Loucy (cell line): Measurements from ENCODE around the gene UBASH3A.

ENCODE experiments used
- H2AFZ ChIP-seq: fragments of 200-600 bp; sonication (generic); 2 replicates; pipeline ENCODE4 v1.6.0; 2016; ENCODE audit warnings: antibody characterized with exemption, mild to moderate bottlenecking, low read length, moderate library complexity
- H3F3A ChIP-seq: fragments of 200-600 bp; 2 replicates; pipeline ENCODE4 v1.6.0; 2016; ENCODE audit warnings: antibody characterized with exemption, low read depth, mild to moderate bottlenecking
- H3K27me3 ChIP-seq: fragments of 200-600 bp; sonication (generic); 2 replicates; pipeline ENCODE4 v1.6.1; 2014; ENCODE audit warnings: low read length, mild to moderate bottlenecking; ENCODE audit not compliant: insufficient read depth, poor library complexity, severe bottlenecking
- H3K36me3 ChIP-seq: fragments of 200-600 bp; sonication (generic); 2 replicates; pipeline ENCODE4 v1.6.1; 2016; ENCODE audit warnings: low read length; ENCODE audit not compliant: insufficient read depth
- H3K4me1 ChIP-seq: fragments of 200-600 bp; sonication (generic); 2 replicates; pipeline ENCODE4 v1.5.1; 2014; ENCODE audit warnings: low read length, mild to moderate bottlenecking; ENCODE audit not compliant: insufficient read depth, poor library complexity, severe bottlenecking
- H3K4me2 ChIP-seq: fragments of 200-600 bp; sonication (generic); 2 replicates; pipeline ENCODE4 v1.6.0; 2014; ENCODE audit warnings: antibody characterized with exemption, low read length, low read depth, mild to moderate bottlenecking; ENCODE audit not compliant: poor library complexity, severe bottlenecking
- H3K4me3 ChIP-seq: fragments of 200-600 bp; sonication (generic); 2 replicates; pipeline ENCODE4 v1.5.1; 2014; ENCODE audit warnings: low read length, mild to moderate bottlenecking, mixed read lengths; ENCODE audit not compliant: poor library complexity, severe bottlenecking
- H3K79me2 ChIP-seq: fragments of 200-600 bp; sonication (generic); 2 replicates; pipeline ENCODE4 v1.6.1; 2014; ENCODE audit warnings: low read length; ENCODE audit not compliant: insufficient read depth
- H3K9ac ChIP-seq: fragments of 200-600 bp; sonication (generic); 2 replicates; pipeline ENCODE4 v1.6.0; 2014; ENCODE audit warnings: mild to moderate bottlenecking, low read depth, low read length, moderate library complexity; ENCODE audit not compliant: poor library complexity, severe bottlenecking
- H3K9me2 ChIP-seq: fragments of 200-600 bp; sonication (generic); replicated peaks from 2 replicates; pipeline ENCODE4 v1.6.1; 2016; ENCODE audit warnings: low read depth, low read length, mixed read lengths
- H3K9me3 ChIP-seq: fragments of 200-600 bp; sonication (generic); 2 replicates; pipeline ENCODE4 v1.6.1; 2014; ENCODE audit warnings: mild to moderate bottlenecking, antibody characterized with exemption, low read length, low read depth; ENCODE audit not compliant: insufficient read depth
- H4K20me1 ChIP-seq: fragments of 200-600 bp; sonication (generic); 2 replicates; pipeline ENCODE4 v1.6.0; 2014; ENCODE audit warnings: antibody characterized with exemption, low read length, mild to moderate bottlenecking; ENCODE audit not compliant: insufficient read depth, poor library complexity, severe bottlenecking
- EZH2phosphoT487 ChIP-seq: fragments of 200-600 bp; IDR thresholded peaks from 2 replicates; pipeline ENCODE4 v1.6.1; 2018; ENCODE audit warnings: antibody characterized with exemption, mild to moderate bottlenecking, moderate library complexity, borderline replicate concordance
- TF ChIP-seq, protein P1 (sequence below): fragments of 200-600 bp; sonication (generic); conservative IDR thresholded peaks from 2 replicates; pipeline ENCODE4 v1.5.1; 2014; ENCODE audit warnings: mild to moderate bottlenecking, antibody characterized with exemption, low read length

The UBASH3A gene

DNA sequence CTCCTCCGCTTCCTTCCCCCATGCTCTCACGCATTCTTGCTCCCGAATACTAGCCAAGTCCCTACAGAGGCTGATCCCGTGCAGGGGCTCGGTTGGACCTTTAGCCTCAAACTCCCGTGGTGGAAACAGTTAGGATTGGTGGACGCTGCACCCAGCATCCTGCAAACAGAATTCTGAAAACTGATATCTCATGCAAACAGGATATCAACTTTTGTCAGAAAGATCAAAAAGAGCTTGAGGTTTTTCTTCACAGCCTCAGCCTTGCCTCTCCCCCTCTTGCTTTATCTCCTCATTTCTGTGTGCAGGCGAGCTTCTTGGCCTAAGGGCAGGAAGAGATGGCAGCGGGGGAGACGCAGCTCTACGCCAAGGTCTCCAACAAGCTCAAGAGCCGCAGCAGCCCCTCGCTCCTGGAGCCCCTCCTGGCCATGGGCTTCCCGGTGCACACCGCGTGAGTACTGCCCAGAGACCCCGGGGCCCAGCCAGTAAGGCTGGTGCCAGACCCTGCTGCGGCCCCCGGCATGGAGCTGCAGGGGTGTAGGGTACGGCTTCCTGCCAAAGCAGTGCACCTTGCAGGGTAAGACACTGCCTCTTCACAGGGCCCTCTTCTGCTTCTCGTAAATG, at the start of gene UBASH3A:
TSS of gene UBASH3A (plus strand) at position 292 of the 621 bp plus-strand sequence. CDS start at position 336, 44 bp downstream.
- Histone ChIP-seq H3K4me3 (peak within 1 kb of the TSS; percentile 71), H3K27me3 (no peaks in the 10 kb centered on the region), H3K36me3 (no peaks in the 10 kb centered on the region), H3K9me2 (no peaks in the 10 kb centered on the region), H3K79me2 (peaks cover 43% of the 10 kb centered on the region), H3K9me3 (no peaks in the 10 kb centered on the region), H4K20me1 (no peaks in the 10 kb centered on the region), H3K9ac (peak within 1 kb of the TSS; percentile 79), H3F3A (peaks cover 10% of the 10 kb centered on the region; the same call in 1 of the 2 replicates), H3K4me2 (peak within 1 kb of the TSS; percentile 73), H3K4me1 (peaks cover 69% of the 10 kb centered on the region), H2AFZ (peak within 1 kb of the TSS; percentile 83)
- no peak for TF ChIP-seq EZH2phosphoT487
- TF ChIP-seq, protein P1, sequence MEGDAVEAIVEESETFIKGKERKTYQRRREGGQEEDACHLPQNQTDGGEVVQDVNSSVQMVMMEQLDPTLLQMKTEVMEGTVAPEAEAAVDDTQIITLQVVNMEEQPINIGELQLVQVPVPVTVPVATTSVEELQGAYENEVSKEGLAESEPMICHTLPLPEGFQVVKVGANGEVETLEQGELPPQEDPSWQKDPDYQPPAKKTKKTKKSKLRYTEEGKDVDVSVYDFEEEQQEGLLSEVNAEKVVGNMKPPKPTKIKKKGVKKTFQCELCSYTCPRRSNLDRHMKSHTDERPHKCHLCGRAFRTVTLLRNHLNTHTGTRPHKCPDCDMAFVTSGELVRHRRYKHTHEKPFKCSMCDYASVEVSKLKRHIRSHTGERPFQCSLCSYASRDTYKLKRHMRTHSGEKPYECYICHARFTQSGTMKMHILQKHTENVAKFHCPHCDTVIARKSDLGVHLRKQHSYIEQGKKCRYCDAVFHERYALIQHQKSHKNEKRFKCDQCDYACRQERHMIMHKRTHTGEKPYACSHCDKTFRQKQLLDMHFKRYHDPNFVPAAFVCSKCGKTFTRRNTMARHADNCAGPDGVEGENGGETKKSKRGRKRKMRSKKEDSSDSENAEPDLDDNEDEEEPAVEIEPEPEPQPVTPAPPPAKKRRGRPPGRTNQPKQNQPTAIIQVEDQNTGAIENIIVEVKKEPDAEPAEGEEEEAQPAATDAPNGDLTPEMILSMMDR, result no peak

DNA sequence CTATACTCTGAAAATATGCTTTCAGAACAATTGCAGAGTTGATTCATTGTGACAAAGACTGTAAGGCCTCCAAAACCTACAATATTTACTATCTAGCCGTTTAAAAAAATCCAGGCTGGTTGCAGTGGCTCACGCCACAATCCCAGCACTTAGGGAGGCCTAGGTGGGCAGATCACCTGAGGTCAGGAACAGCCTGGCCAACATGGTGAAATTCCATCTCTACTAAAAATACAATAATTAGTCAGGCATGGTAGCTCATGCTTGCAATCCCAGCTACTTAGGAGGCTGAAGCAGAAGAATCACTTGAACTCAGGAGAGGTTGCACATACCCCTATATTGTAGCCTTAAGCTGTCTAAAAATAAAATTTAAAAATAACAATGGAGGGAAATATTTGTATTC, 47.7 kb upstream of the UBASH3A start:
- H3F3A ChIP-seq, result no peaks in the 10 kb centered on the region
- no peak for TF ChIP-seq EZH2phosphoT487
- TF ChIP-seq, protein P1, result no peak
- H3K4me2 ChIP-seq, result no peak overlapping the region
- no peak overlapping the region for H2AFZ ChIP-seq
- H3K4me3 ChIP-seq, result no peak overlapping the region
- no peak overlapping the region for H3K9ac ChIP-seq
- H4K20me1 ChIP-seq, result no peaks in the 10 kb centered on the region
- H3K36me3 ChIP-seq, result no peaks in the 10 kb centered on the region
- no peaks in the 10 kb centered on the region for H3K79me2 ChIP-seq
- H3K9me3 ChIP-seq, result 0 out of 2 replicates have a peak, but pooled peaks cover 3% of the 10 kb centered on the region
- H3K9me2 ChIP-seq, result no peaks in the 10 kb centered on the region
- peaks cover 9% of the 10 kb centered on the region for H3K4me1 ChIP-seq
- H3K27me3 ChIP-seq, result no peaks in the 10 kb centered on the region

- no peak overlapping the region for H3K4me2 ChIP-seq
- H4K20me1 ChIP-seq, result no peaks in the 10 kb centered on the region
- no peaks in the 10 kb centered on the region for H3K27me3 ChIP-seq
- no peaks in the 10 kb centered on the region for H3K36me3 ChIP-seq
- H3K9me3 ChIP-seq, result 0 out of 2 replicates have a peak, but pooled peaks cover 3% of the 10 kb centered on the region
- H3K9ac ChIP-seq, result no peak overlapping the region
- H3K4me3 ChIP-seq, result no peak overlapping the region
- H2AFZ ChIP-seq, result no peak overlapping the region
- H3K9me2 ChIP-seq, result no peaks in the 10 kb centered on the region
- H3K79me2 ChIP-seq, result no peaks in the 10 kb centered on the region
- peaks cover 9% of the 10 kb centered on the region for H3K4me1 ChIP-seq
- TF ChIP-seq EZH2phosphoT487, result no peak
- TF ChIP-seq, protein P1, result no peak
- no peaks in the 10 kb centered on the region for H3F3A ChIP-seq
These were observed 47.1 kb upstream of the UBASH3A start for GRCh38 chr21:42356650-42357049.
